ENCODE results near the gene SYPL2. TPM values are rescaled to one million over a fixed set of nuclear protein-coding genes. Genes with fewer than 3 reads are reported as not detected.

Gene SYPL2
- total RNA-seq, 6 experiments from 2014 or later = 16.0 to 34.1 (median 18.5) TPM

DNA sequence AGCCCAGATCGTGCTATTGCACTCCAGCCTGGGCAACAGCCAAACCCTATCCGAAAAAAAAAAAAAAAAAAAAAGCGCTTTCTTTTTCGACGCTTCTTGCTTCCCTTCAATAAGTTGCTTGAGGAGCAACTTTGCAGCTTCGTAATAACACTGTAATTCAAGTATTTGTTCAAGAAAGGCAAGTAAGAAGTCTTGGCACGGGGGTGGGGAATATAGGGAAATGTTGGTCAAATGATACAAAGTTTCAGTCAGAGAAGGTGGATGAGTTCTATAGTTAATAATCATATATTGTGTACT lies 39.2 kb upstream of the SYPL2 start:
- H3K27me3 Mint-ChIP-seq (ENCODE audit: insufficient read depth) = no peaks in the 10 kb centered on the region; the same call in 1 of the 2 replicates
- TF ChIP-seq, protein P1, sequence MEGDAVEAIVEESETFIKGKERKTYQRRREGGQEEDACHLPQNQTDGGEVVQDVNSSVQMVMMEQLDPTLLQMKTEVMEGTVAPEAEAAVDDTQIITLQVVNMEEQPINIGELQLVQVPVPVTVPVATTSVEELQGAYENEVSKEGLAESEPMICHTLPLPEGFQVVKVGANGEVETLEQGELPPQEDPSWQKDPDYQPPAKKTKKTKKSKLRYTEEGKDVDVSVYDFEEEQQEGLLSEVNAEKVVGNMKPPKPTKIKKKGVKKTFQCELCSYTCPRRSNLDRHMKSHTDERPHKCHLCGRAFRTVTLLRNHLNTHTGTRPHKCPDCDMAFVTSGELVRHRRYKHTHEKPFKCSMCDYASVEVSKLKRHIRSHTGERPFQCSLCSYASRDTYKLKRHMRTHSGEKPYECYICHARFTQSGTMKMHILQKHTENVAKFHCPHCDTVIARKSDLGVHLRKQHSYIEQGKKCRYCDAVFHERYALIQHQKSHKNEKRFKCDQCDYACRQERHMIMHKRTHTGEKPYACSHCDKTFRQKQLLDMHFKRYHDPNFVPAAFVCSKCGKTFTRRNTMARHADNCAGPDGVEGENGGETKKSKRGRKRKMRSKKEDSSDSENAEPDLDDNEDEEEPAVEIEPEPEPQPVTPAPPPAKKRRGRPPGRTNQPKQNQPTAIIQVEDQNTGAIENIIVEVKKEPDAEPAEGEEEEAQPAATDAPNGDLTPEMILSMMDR (IDR thresholded peaks at IDR 0.05) = no peak
- H3K4me3 Mint-ChIP-seq = peak overlapping the region; percentile 96
- peaks cover 23% of the 10 kb centered on the region for H3K36me3 Mint-ChIP-seq (ENCODE audit: low read depth)
- no peak for DNase-seq
- H3K9me3 Mint-ChIP-seq = no peaks in the 10 kb centered on the region
- H3K27ac Mint-ChIP-seq = peak overlapping the region; percentile 98
- peaks cover 69% of the 10 kb centered on the region for H3K4me1 Mint-ChIP-seq (ENCODE audit: low read depth)

DNA sequence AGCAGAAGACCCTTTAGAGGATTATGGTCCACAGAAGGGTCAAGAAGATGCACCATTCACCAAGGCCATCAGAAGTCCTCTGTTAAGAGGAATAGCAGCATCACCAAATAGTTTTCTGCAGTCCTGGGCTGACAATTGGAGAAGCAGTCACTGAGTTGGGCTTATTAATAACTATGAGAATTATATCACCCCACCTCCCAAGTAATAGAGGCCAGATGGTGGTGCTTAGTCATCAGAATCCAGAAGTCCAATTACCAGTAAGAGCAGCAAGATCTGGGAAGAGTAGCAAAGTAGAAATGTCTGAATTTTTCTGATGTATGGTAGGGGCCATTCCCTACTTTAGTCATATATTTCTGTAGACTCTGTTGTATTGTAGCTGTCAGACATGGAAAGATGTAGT lies 34.0 kb upstream of the SYPL2 start:
- H3K27ac Mint-ChIP-seq = peak overlapping the region; percentile 7; the same call in 1 of the 2 replicates
- no peak overlapping the region for H3K4me3 Mint-ChIP-seq
- peaks cover 10% of the 10 kb centered on the region for H3K36me3 Mint-ChIP-seq (ENCODE audit: low read depth)

DNA sequence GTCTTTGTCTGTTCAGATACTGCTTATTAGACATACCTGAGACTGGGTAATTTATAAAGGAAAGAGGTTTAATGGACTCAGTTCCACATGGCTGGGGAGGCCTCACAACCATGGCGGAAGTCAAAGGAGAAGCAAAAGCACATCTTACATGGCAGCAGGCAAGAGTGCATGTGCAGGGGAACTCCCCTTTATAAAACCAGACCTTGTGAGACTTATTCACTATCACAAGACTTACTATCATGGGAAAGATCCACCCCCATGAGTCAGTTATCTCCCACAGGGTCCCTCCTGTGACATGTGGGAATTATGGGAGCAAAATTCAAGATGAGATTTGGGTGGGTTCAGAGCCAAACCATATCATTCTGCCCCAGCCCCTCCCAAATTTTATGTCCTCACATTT lies 33.0 kb upstream of the SYPL2 start:
- Mint-ChIP-seq H3K4me1 (ENCODE audit: low read depth) (peaks cover 54% of the 10 kb centered on the region), H3K36me3 (ENCODE audit: low read depth) (peaks cover 10% of the 10 kb centered on the region), H3K27ac (no peak overlapping the region), H3K9me3 (peaks cover 15% of the 10 kb centered on the region), H3K4me3 (no peak overlapping the region), H3K27me3 (ENCODE audit: insufficient read depth) (no peaks in the 10 kb centered on the region)
- no peak for DNase-seq
- TF ChIP-seq, protein P1 (IDR thresholded peaks at IDR 0.05) = no peak

More for the DNA sequence above, 34.0 kb upstream of the SYPL2 start:
- DNase-seq = peak; percentile 47
- Mint-ChIP-seq H3K4me1 (ENCODE audit: low read depth) (peaks cover 61% of the 10 kb centered on the region), H3K9me3 (peaks cover 15% of the 10 kb centered on the region), H3K27me3 (ENCODE audit: insufficient read depth) (no peaks in the 10 kb centered on the region)
- TF ChIP-seq, protein P1 (IDR thresholded peaks at IDR 0.05) = no peak

DNA sequence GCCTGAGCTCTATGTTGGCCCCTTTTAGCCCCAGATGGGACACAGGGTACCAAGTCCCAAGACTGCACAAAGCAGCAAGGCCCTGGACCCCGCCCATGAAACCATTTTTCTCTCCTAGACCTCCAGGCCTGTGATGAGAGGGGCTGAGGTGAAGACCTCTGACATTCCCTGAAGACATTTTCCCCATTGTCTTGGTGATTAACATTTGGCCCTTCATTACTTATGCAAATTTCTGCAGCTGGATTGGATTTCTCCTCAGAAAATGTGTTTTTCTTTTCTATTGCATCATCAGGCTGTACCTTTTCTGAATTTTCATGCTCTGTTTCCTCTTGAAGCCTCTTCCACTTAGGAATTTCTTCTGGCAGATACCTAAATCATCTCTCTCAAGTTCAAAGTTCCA lies 31.9 kb upstream of the SYPL2 start:
- no peaks in the 10 kb centered on the region for H3K27me3 Mint-ChIP-seq (ENCODE audit: insufficient read depth)
- peaks cover 15% of the 10 kb centered on the region for H3K9me3 Mint-ChIP-seq
- H3K4me1 Mint-ChIP-seq (ENCODE audit: low read depth) = peaks cover 43% of the 10 kb centered on the region
- peaks cover 10% of the 10 kb centered on the region for H3K36me3 Mint-ChIP-seq (ENCODE audit: low read depth)
- H3K4me3 Mint-ChIP-seq = no peak overlapping the region
- no peak overlapping the region; the same call in 1 of the 2 replicates for H3K27ac Mint-ChIP-seq
- TF ChIP-seq, protein P1 (IDR thresholded peaks at IDR 0.05) = no peak
- no peak for DNase-seq

DNA sequence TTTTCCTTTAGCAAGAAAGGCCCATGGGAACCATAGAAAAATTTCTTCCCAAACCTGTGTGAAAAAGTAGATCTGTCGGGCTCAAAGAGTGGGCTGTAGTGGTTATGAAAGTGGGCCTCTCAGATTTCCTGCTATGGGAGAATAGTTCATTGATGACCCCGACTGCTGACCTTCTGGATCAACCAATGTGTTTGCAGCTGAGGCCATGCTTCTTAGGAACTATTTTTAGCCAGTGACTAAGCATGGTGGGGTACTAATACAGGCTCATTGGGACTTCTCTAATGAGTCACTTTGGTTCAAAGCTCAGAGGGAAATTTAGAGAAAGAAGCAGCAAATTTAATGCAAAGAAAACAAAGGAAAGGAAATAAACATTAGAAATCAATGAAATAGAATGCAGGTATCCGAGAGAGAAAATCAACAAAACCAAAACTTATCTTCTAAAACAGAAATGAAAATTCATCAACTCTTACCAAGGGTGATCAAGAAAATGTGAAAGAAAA lies 27.5 kb upstream of the SYPL2 start:
- 0 out of 2 replicates have a peak, but pooled peaks cover 5% of the 10 kb centered on the region for H3K4me1 Mint-ChIP-seq (ENCODE audit: low read depth)
- TF ChIP-seq, protein P1 (IDR thresholded peaks at IDR 0.05) = no peak
- H3K27me3 Mint-ChIP-seq (ENCODE audit: insufficient read depth) = no peaks in the 10 kb centered on the region

DNA sequence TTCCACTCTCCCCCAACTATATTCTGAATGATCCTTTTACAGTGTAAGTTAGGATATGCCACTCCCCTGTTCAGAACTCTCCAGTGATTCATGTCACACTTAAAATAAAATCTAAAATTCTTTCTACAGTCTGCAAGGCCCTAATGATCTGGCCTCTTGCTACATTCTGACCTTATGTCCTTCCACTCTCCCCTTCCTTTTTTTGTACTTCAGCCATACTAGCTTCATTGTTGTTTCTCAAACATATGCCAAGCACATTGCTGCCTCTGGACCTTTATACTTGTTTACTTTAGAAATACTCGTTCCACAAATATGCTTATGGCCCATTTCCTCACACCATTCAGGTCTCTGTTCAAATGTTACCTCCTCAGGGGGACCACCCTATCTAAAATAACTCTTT lies 25.3 kb upstream of the SYPL2 start:
- Mint-ChIP-seq H3K4me3 (no peak overlapping the region), H3K9me3 (no peaks in the 10 kb centered on the region), H3K4me1 (ENCODE audit: low read depth) (no peaks in the 10 kb centered on the region; the same call in none of the 2 replicates), H3K27ac (no peak overlapping the region), H3K36me3 (ENCODE audit: low read depth) (no peaks in the 10 kb centered on the region), H3K27me3 (ENCODE audit: insufficient read depth) (no peaks in the 10 kb centered on the region)
- DNase-seq = peak; percentile 35
- TF ChIP-seq, protein P1 (IDR thresholded peaks at IDR 0.05) = no peak

More for the DNA sequence above, 27.5 kb upstream of the SYPL2 start:
- peaks cover 7% of the 10 kb centered on the region for H3K9me3 Mint-ChIP-seq
- H3K4me3 Mint-ChIP-seq = no peak overlapping the region
- H3K27ac Mint-ChIP-seq = no peak overlapping the region
- H3K36me3 Mint-ChIP-seq (ENCODE audit: low read depth) = peaks cover 6% of the 10 kb centered on the region
- peak; percentile 93 for DNase-seq

All from HFFc6 (cell line).